Measurements from ENCODE around the gene CFAP69. TPM values are rescaled to one million over a fixed set of nuclear protein-coding genes. Genes with fewer than 3 reads are reported as not detected.

CFAP69 gene
- total RNA-seq, 1 experiment from 2014 or later = 4.1 TPM

GRCh38 chr7:90311175-90311574, 66.2 kb downstream of the CFAP69 start (continued):
- TF ChIP-seq, protein P1, sequence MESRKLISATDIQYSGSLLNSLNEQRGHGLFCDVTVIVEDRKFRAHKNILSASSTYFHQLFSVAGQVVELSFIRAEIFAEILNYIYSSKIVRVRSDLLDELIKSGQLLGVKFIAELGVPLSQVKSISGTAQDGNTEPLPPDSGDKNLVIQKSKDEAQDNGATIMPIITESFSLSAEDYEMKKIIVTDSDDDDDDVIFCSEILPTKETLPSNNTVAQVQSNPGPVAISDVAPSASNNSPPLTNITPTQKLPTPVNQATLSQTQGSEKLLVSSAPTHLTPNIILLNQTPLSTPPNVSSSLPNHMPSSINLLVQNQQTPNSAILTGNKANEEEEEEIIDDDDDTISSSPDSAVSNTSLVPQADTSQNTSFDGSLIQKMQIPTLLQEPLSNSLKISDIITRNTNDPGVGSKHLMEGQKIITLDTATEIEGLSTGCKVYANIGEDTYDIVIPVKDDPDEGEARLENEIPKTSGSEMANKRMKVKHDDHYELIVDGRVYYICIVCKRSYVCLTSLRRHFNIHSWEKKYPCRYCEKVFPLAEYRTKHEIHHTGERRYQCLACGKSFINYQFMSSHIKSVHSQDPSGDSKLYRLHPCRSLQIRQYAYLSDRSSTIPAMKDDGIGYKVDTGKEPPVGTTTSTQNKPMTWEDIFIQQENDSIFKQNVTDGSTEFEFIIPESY (IDR thresholded peaks at IDR 0.05; ENCODE audit: extremely low read depth, insufficient replicate concordance, low read length) = no peak
- TF ChIP-seq POLR2A (IDR thresholded peaks at IDR 0.05; ENCODE audit: borderline replicate concordance, extremely low read depth, insufficient read depth, insufficient read length) = no peak
- TF ChIP-seq JUND (IDR thresholded peaks at IDR 0.05) = no peak
- no peak for TF ChIP-seq EGR1 (IDR thresholded peaks at IDR 0.05; ENCODE audit: low read depth)
- no peak for TF ChIP-seq YY1 (IDR thresholded peaks at IDR 0.05; ENCODE audit: extremely low read depth, insufficient replicate concordance, low read depth, low read length)
- TF ChIP-seq, protein P2, sequence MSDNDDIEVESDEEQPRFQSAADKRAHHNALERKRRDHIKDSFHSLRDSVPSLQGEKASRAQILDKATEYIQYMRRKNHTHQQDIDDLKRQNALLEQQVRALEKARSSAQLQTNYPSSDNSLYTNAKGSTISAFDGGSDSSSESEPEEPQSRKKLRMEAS (IDR thresholded peaks at IDR 0.05) = no peak
- no peak for TF ChIP-seq EZH2phosphoT487 (IDR thresholded peaks at IDR 0.05; ENCODE audit: borderline replicate concordance)

DNA sequence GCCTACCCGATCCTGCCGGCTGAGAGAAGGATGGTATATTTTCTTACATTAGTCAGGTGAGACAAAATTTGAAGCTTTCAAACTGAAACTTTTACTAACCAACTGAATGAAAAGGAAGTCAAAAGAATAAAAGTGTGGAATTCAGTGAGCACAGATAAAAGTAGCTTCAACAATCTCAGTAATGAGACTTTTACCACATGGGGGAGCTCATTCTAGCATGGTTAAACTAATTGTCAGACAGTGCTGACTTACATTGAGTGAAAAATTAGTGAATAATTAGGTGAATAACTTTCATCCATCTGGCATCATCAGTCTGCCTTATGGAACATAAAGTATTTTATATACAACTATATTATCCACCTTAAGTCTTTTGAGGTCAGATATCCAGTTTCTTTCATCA, 67.8 kb downstream of the CFAP69 start:
- Histone ChIP-seq H3K79me2 (ENCODE audit: insufficient read depth, low read length) (no peaks in the 10 kb centered on the region), H4K20me1 (ENCODE audit: insufficient read depth) (no peaks in the 10 kb centered on the region), H3K36me3 (ENCODE audit: control insufficient read depth in 1 of 2, insufficient read depth in 2 of 2, low read length in 2 of 2) (no peaks in the 10 kb centered on the region), H3K4me1 (ENCODE audit: control insufficient read depth in 1 of 2, insufficient read depth in 2 of 2, low read length in 2 of 2) (no peaks in the 10 kb centered on the region), H3K9me3 (ENCODE audit: control insufficient read depth in 1 of 2, insufficient read depth in 1 of 2, low read depth in 1 of 2, low read length in 2 of 2) (no peaks in the 10 kb centered on the region), H3K4me3 (replicated peaks in 1 of 2; ENCODE audit: low read depth in 1 of 2, low read length in 2 of 2) (no peak overlapping the region), H3K27ac (ENCODE audit: low read depth, low read length) (no peak overlapping the region), H3K27me3 (ENCODE audit: insufficient read depth, low read length) (no peaks in the 10 kb centered on the region), H2AFZ (ENCODE audit: low read depth, low read length, poor library complexity, severe bottlenecking) (no peak overlapping the region), H3K9ac (ENCODE audit: low read length) (no peak overlapping the region), H3K4me2 (ENCODE audit: low read length) (no peak overlapping the region), H3K9me2 (ENCODE audit: insufficient read depth) (no peaks in the 10 kb centered on the region)
- ATAC-seq = peak; percentile 58; the same call in 1 of the 2 replicates
- no TSS peak for BruUV-seq (replicated peaks)
- POLR2A ChIA-PET = no interaction called here
- TF ChIP-seq, protein P2 (IDR thresholded peaks at IDR 0.05) = no peak
- TF ChIP-seq RAD21 (IDR thresholded peaks at IDR 0.05; ENCODE audit: low read depth) = peak; percentile 29; the same call in 1 of the 2 replicates
- peak; percentile 28 to 42 (median 35); a peak in 3 of 6 replicates for TF ChIP-seq CTCF (IDR thresholded peaks at IDR 0.05 in 2 of 3, conservative IDR thresholded peaks at IDR 0.05 in 1 of 3; ENCODE audit: borderline replicate concordance in 1 of 3, insufficient read depth in 1 of 3, low read depth in 2 of 3, low read length in 2 of 3)
- no peak for TF ChIP-seq POLR2A (IDR thresholded peaks at IDR 0.05; ENCODE audit: borderline replicate concordance, extremely low read depth, insufficient read depth, insufficient read length)
- TF ChIP-seq JUND (IDR thresholded peaks at IDR 0.05) = no peak
- TF ChIP-seq, protein P3, sequence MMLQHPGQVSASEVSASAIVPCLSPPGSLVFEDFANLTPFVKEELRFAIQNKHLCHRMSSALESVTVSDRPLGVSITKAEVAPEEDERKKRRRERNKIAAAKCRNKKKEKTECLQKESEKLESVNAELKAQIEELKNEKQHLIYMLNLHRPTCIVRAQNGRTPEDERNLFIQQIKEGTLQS (IDR thresholded peaks at IDR 0.05) = no peak
- TF ChIP-seq CBX3 (IDR thresholded peaks at IDR 0.05; ENCODE audit: low read depth) = no peak
- no peak for TF ChIP-seq SIN3A (IDR thresholded peaks at IDR 0.05; ENCODE audit: low read depth)
- intact Hi-C loops (cut with micrococcal nuclease) = loop anchor here (5.0 kb wide), 1 partner anchor 115 kb away; no protein-coding TSS in a partner anchor
- no peak for DNase-seq (ENCODE audit: low read depth, low spot score)
- CTCF ChIA-PET = interaction anchor here (0.6 to 2.7 kb wide), 12 partner anchors 9 to 722 kb away, joined by 3 to 20 read pairs (median 4); partner anchors contain the start of genes STEAP1 and STEAP2
- RAD21 ChIA-PET (ENCODE audit: low non-redundant PET in 1 of 2, low total read pairs in 2 of 2, uncharacterized antibody in 2 of 2, unreplicated experiment in 2 of 2) = interaction anchor here (1.0 kb wide), 2 partner anchors 115 kb away, joined by 3 to 8 read pairs; no protein-coding TSS in a partner anchor
